ENCODE data around the gene RNF121. TPM values are rescaled to one million over a fixed set of nuclear protein-coding genes. Genes with fewer than 3 reads are reported as not detected.

RNF121 gene
- total RNA-seq, 1 donor from 2014 or later = 30.9 TPM

DNA sequence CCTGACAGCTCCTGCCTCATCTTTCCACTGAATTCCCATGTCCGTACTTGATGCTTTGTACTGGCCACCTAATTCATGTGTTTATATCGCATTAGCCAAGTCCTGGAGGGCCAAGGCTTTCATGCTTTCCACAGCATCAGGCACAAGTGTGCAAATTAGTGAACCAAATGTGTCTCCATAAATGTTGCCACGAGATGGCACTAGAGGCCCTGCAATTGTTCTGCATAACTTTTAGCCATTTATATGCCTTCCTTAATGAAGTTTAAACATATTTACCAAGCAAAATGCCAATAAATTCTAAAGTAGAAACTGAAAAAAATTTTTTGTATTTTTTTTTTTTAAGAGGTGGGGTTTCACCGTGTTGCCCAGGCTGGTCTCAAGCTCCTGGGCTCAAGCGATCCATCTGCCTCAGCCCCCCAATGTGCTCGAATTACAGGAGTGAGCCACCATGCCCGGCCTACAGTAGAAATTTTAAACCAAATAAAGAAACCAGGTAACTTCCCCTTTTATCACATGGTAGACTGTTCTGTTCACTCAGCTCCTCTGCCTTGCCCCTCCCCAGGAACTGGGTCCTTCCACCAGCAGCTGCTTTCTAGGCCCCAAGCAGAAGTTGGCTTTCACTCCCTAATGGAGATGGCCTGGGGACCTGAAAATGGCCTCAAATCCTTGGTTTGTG, 49.0 kb downstream of the RNF121 start:
- Histone ChIP-seq H3K4me3 (ENCODE audit: low read depth, low read length) (no peak overlapping the region), H3K36me3 (ENCODE audit: control insufficient read depth, insufficient read depth, low read length) (peaks cover 2% of the 10 kb centered on the region), H3K27me3 (ENCODE audit: control insufficient read depth, insufficient read depth, low read length) (no peaks in the 10 kb centered on the region)
- TF ChIP-seq, protein P1, sequence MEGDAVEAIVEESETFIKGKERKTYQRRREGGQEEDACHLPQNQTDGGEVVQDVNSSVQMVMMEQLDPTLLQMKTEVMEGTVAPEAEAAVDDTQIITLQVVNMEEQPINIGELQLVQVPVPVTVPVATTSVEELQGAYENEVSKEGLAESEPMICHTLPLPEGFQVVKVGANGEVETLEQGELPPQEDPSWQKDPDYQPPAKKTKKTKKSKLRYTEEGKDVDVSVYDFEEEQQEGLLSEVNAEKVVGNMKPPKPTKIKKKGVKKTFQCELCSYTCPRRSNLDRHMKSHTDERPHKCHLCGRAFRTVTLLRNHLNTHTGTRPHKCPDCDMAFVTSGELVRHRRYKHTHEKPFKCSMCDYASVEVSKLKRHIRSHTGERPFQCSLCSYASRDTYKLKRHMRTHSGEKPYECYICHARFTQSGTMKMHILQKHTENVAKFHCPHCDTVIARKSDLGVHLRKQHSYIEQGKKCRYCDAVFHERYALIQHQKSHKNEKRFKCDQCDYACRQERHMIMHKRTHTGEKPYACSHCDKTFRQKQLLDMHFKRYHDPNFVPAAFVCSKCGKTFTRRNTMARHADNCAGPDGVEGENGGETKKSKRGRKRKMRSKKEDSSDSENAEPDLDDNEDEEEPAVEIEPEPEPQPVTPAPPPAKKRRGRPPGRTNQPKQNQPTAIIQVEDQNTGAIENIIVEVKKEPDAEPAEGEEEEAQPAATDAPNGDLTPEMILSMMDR (IDR thresholded peaks at IDR 0.05; ENCODE audit: insufficient read depth, low read length, poor library complexity, severe bottlenecking) = peak; percentile 70
- DNase-seq (ENCODE audit: low read depth) = no peak

DNA sequence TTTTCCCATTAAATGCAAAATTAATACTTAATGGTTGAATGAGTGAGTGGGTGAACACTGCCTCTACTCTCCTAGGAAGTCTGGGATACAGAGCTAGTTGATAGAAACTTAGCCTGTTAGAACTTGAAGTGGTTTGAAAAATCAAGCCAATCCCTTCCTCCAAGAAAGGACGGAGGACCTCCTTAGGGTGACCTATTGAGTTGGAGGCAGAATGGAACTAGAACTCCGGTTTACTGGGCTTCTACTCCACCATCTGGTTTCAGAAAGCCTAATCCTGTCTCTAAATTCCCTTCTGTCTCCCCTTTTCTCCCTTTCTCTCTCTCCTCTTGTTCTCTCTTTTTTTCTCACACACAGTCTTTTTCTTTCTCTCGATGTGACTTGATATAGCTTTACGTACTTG, 50.2 kb downstream of the RNF121 start:
- H3K36me3 ChIP-seq (ENCODE audit: control insufficient read depth, insufficient read depth, low read length) = peaks cover 2% of the 10 kb centered on the region
- TF ChIP-seq, protein P1 (IDR thresholded peaks at IDR 0.05; ENCODE audit: insufficient read depth, low read length, poor library complexity, severe bottlenecking) = no peak
- H3K4me3 ChIP-seq (ENCODE audit: low read depth, low read length) = no peak overlapping the region

DNA sequence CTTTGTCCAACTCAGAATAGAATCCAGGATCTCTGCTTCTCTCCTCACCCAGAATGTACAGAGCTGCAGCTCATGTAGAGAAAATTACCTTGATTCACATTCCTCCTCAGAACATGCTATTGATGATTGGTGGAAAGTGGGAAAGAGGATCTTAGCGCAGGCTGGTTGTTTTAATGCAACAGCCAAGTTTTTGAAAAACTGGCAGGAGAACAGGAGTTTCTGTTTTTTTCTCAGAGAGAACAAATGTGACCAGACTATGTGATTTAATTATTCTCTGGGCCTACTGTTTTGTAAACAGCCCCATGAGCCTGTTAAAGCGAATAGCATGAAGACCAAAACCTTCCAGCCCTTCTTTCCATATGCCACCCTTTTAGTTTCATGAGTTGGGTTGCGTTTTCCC, 50.8 kb downstream of the RNF121 start:
- no peaks in the 10 kb centered on the region for H3K27me3 ChIP-seq (ENCODE audit: control insufficient read depth, insufficient read depth, low read length)
- DNase-seq (ENCODE audit: low read depth) = no peak

More for the DNA sequence above, 50.2 kb downstream of the RNF121 start:
- DNase-seq (ENCODE audit: low read depth) = no peak
- no peaks in the 10 kb centered on the region for H3K27me3 ChIP-seq (ENCODE audit: control insufficient read depth, insufficient read depth, low read length)

DNA sequence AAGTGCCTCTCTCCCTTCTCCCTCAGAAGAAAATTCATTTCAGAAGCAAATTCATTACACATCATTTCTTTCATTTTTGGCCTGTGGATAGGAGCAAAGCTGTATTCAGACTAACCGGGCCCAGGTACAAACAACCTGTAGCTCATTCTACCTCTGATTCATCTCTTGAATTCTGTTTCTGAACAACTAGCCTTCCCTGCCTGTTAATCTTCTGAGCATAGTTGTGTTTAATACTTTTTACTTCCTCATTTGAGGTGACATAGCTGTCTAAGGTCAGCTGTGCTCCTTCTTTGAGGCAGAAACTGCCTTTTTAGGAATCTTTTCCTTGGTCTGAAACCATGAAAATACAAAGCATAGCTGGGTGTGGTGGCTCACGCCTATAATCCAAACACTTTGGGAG, 57.3 kb downstream of the RNF121 start:
- no peak overlapping the region for H3K4me3 ChIP-seq (ENCODE audit: low read depth, low read length)
- no peak for DNase-seq (ENCODE audit: low read depth)
- TF ChIP-seq, protein P1 (IDR thresholded peaks at IDR 0.05; ENCODE audit: insufficient read depth, low read length, poor library complexity, severe bottlenecking) = no peak
- no peaks in the 10 kb centered on the region for H3K27me3 ChIP-seq (ENCODE audit: control insufficient read depth, insufficient read depth, low read length)
- no peaks in the 10 kb centered on the region for H3K36me3 ChIP-seq (ENCODE audit: control insufficient read depth, insufficient read depth, low read length)

More for the DNA sequence above, 50.8 kb downstream of the RNF121 start:
- no peak overlapping the region for H3K4me3 ChIP-seq (ENCODE audit: low read depth, low read length)
- peaks cover 2% of the 10 kb centered on the region for H3K36me3 ChIP-seq (ENCODE audit: control insufficient read depth, insufficient read depth, low read length)
- TF ChIP-seq, protein P1 (IDR thresholded peaks at IDR 0.05; ENCODE audit: insufficient read depth, low read length, poor library complexity, severe bottlenecking) = no peak

DNA sequence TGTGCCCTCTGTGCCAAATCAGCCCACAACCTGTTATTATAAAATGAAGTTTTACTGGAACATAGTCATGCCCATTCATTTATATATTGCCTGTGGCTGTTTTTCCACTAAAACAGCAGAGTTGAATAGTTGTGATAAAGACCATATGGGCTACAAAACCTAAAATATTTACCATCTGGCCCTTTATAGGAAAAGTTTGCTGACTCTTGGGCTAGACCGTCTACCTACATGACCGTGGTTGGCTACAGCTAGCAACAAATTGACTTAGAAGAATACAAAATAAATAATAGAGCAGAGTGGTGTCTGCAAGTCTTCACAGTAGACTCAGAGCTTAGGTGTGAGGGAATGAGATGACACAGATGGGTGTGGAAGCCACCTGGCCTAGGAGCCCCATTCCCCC, 58.7 kb downstream of the RNF121 start:
- Histone ChIP-seq H3K4me3 (ENCODE audit: low read depth, low read length) (no peak overlapping the region), H3K27me3 (ENCODE audit: control insufficient read depth, insufficient read depth, low read length) (no peaks in the 10 kb centered on the region), H3K36me3 (ENCODE audit: control insufficient read depth, insufficient read depth, low read length) (no peaks in the 10 kb centered on the region)
- TF ChIP-seq, protein P1 (IDR thresholded peaks at IDR 0.05; ENCODE audit: insufficient read depth, low read length, poor library complexity, severe bottlenecking) = no peak
- DNase-seq (ENCODE audit: low read depth) = no peak

DNA sequence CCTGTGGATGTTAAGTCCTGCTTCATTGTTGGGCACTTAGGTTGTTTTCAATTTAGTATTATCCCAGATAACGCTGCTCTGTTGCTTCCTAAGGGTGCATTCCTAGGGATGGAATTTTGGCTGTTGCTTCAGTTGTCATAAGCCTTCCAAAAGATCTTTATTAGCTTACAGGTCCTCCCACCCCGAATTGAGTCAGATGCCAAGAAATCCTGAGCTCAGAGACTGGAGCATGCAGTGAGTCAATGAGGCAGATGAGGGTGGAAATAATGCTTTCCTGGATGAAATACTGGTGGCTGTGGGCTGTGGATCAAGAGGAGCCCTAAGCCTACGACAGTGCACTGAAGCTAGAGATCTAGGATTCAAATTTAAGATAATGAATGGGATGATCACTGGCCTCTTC, 59.2 kb downstream of the RNF121 start:
- no peaks in the 10 kb centered on the region for H3K27me3 ChIP-seq (ENCODE audit: control insufficient read depth, insufficient read depth, low read length)
- no peak for DNase-seq (ENCODE audit: low read depth)
- TF ChIP-seq, protein P1 (IDR thresholded peaks at IDR 0.05; ENCODE audit: insufficient read depth, low read length, poor library complexity, severe bottlenecking) = no peak
- no peak overlapping the region for H3K4me3 ChIP-seq (ENCODE audit: low read depth, low read length)
- no peaks in the 10 kb centered on the region for H3K36me3 ChIP-seq (ENCODE audit: control insufficient read depth, insufficient read depth, low read length)

Measured in kidney epithelial cell (primary cell).